H1 (cell line): ENCODE results near the gene PTPRR. TPM values are rescaled to one million over a fixed set of nuclear protein-coding genes. Genes with fewer than 3 reads are reported as not detected.

Experiments used
- CTCF ChIA-PET: fragments of 300-600 bp; sonication (Branson Sonifier 250); formaldehyde crosslinking; loops from one replicate; lab custom pipeline; 2021; ENCODE audit not compliant: partially characterized antibody; lab: Charles Lee
- POLR2A ChIA-PET: fragments of 300-600 bp; sonication (Branson Sonifier 250); formaldehyde crosslinking; loops from one replicate; lab custom pipeline; 2021; ENCODE audit warnings: inconsistent platforms; ENCODE audit not compliant: partially characterized antibody; lab: Charles Lee
- DNase-seq, 2 experiments: peaks; one replicate each; pipeline versions ENCODE4 v3.0.0 to v3.0.0-alpha.2; 2010 to 2022; ENCODE audit warnings: low spot score in 2 of 2, low read depth in 1 of 2, mixed read lengths in 1 of 2
- FAIRE-seq: peaks from 2 replicates; lab custom pipeline; 2011; peaks lifted over from hg19 to GRCh38; lab: Jason Lieb, UNC
- H2AFZ ChIP-seq: 2 replicates; pipeline ENCODE4 v1.8.1; 2012; ENCODE audit warnings: low read length, inconsistent platforms
- H2AK5ac ChIP-seq: 2 replicates; pipeline ENCODE4 v1.6.1; 2013; ENCODE audit warnings: low read depth, low read length
- H2BK120ac ChIP-seq: replicated peaks from 2 replicates; pipeline ENCODE3; 2013; ENCODE audit warnings: low read depth, low read length, inconsistent platforms
- H2BK12ac ChIP-seq: 2 replicates; pipeline ENCODE4 v1.6.1; 2013; ENCODE audit warnings: low read depth, low read length
- H2BK15ac ChIP-seq: 2 replicates; pipeline ENCODE4 v1.6.1; 2013; ENCODE audit warnings: low read length
- H2BK20ac ChIP-seq: 2 replicates; pipeline ENCODE4 v1.6.1; 2013; ENCODE audit warnings: low read length
- H2BK5ac ChIP-seq: 2 replicates; pipeline ENCODE4 v1.6.1; 2013; ENCODE audit warnings: low read depth, low read length
- H3K14ac ChIP-seq: 2 replicates; pipeline ENCODE4 v1.6.1; 2013; ENCODE audit warnings: inconsistent platforms; ENCODE audit not compliant: insufficient read length
- H3K18ac ChIP-seq: 2 replicates; pipeline ENCODE4 v1.6.1; 2013; ENCODE audit warnings: low read length; ENCODE audit errors: extremely low read depth
- H3K23ac ChIP-seq: 2 replicates; pipeline ENCODE4 v1.6.1; 2013; ENCODE audit warnings: inconsistent platforms; ENCODE audit not compliant: insufficient read length
- H3K23me2 ChIP-seq: 2 replicates; pipeline ENCODE4 v1.6.1; 2013; ENCODE audit warnings: low read depth, low read length
- H3K27ac ChIP-seq: 2 replicates; pipeline ENCODE4 v1.6.1; 2011; ENCODE audit warnings: low read depth, low read length, inconsistent platforms
- H3K27me3 ChIP-seq, 4 experiments: replicated peaks in 1 of 4; 1 replicate in 1 of 4; 2 replicates in 3 of 4; pipeline versions ENCODE4 v1.6.1 to v1.8.1; 2011 to 2013; ENCODE audit warnings: low read length in 3 of 4, mild to moderate bottlenecking in 3 of 4, inconsistent platforms in 2 of 4, mixed read lengths in 2 of 4, moderate library complexity in 1 of 4; ENCODE audit not compliant: control insufficient read depth in 3 of 4, insufficient read depth in 3 of 4; ENCODE audit errors: extremely low read depth in 1 of 4
- H3K36me3 ChIP-seq, 4 experiments: 2 replicates each; pipeline versions ENCODE4 v1.6.1 to v1.8.1; 2011 to 2013; ENCODE audit warnings: mild to moderate bottlenecking in 4 of 4, low read length in 3 of 4, moderate library complexity in 2 of 4, control low read depth in 1 of 4, inconsistent platforms in 1 of 4; ENCODE audit not compliant: insufficient read depth in 4 of 4, control insufficient read depth in 2 of 4
- H3K4ac ChIP-seq: replicated peaks from 2 replicates; pipeline ENCODE3; 2013; ENCODE audit warnings: low read length, low read depth, mixed read lengths, inconsistent platforms; ENCODE audit not compliant: insufficient read length
- H3K4me1 ChIP-seq, 4 experiments: replicated peaks in 1 of 4; 1 replicate in 1 of 4; 2 replicates in 3 of 4; pipeline versions ENCODE4 v1.6.1 to v1.8.1; 2011 to 2013; ENCODE audit warnings: low read length in 3 of 4, inconsistent platforms in 2 of 4, mixed read lengths in 1 of 4; ENCODE audit not compliant: insufficient read depth in 4 of 4, control insufficient read depth in 3 of 4
- H3K4me2 ChIP-seq, 2 experiments: 2 replicates each; pipeline versions ENCODE4 v1.6.1 to v1.8.1; 2011 to 2013; ENCODE audit warnings: low read depth in 2 of 2, low read length in 2 of 2, control low read depth in 1 of 2, inconsistent platforms in 1 of 2, mild to moderate bottlenecking in 1 of 2; ENCODE audit not compliant: insufficient read depth in 1 of 2
- H3K4me3 ChIP-seq, 4 experiments: fragments of 200-600, 300-600 bp in 1 of 4; sonication (generic), shearing (Covaris generic), sonication (Bioruptor Twin) in 1 of 4; 2 replicates each; pipeline versions ENCODE4 v1.5.1 to v1.8.1; 2011 to 2016; ENCODE audit warnings: low read length in 4 of 4, low read depth in 3 of 4, control low read depth in 2 of 4, inconsistent platforms in 2 of 4, mild to moderate bottlenecking in 2 of 4, mixed read lengths in 1 of 4, moderate library complexity in 1 of 4; ENCODE audit not compliant: insufficient read depth in 2 of 4; ENCODE audit errors: extremely low read depth in 1 of 4
- H3K56ac ChIP-seq: replicated peaks from 2 replicates; pipeline ENCODE3; 2013; ENCODE audit warnings: low read depth, mild to moderate bottlenecking, mixed read lengths, low read length, inconsistent platforms; ENCODE audit not compliant: insufficient read length
- H3K79me1 ChIP-seq: 2 replicates; pipeline ENCODE4 v1.6.1; 2013; ENCODE audit warnings: low read depth, low read length, control low read depth
- H3K79me2 ChIP-seq, 2 experiments: 2 replicates each; pipeline versions ENCODE4 v1.6.1 to v1.8.1; 2012 to 2013; ENCODE audit warnings: low read length in 2 of 2, mild to moderate bottlenecking in 2 of 2, inconsistent platforms in 1 of 2; ENCODE audit not compliant: insufficient read depth in 2 of 2, control insufficient read depth in 1 of 2
- H3K9ac ChIP-seq, 4 experiments: replicated peaks in 1 of 4; 1 replicate in 1 of 4; 2 replicates in 3 of 4; pipeline versions ENCODE4 v1.6.1 to v1.8.1; 2011 to 2013; ENCODE audit warnings: low read depth in 3 of 4, low read length in 3 of 4, control low read depth in 2 of 4, mild to moderate bottlenecking in 2 of 4, moderate library complexity in 2 of 4, inconsistent platforms in 1 of 4; ENCODE audit errors: extremely low read depth in 1 of 4
- H3K9me3 ChIP-seq, 2 experiments: 2 replicates each; pipeline versions ENCODE4 v1.6.1 to v1.8.1; 2012 to 2013; ENCODE audit warnings: mild to moderate bottlenecking in 2 of 2, moderate library complexity in 2 of 2, control low read depth in 1 of 2, inconsistent platforms in 1 of 2, low read depth in 1 of 2, low read length in 1 of 2, mixed read lengths in 1 of 2; ENCODE audit not compliant: insufficient read depth in 2 of 2
- H4K20me1 ChIP-seq, 2 experiments: replicated peaks in 1 of 2; 2 replicates each; pipeline versions ENCODE3 to v1.8.1; 2011 to 2013; ENCODE audit warnings: inconsistent platforms in 2 of 2, low read length in 2 of 2, mild to moderate bottlenecking in 1 of 2; ENCODE audit not compliant: insufficient read depth in 2 of 2, control insufficient read depth in 1 of 2
- H4K5ac ChIP-seq: 2 replicates; pipeline ENCODE4 v1.6.1; 2013; ENCODE audit warnings: low read length, low read depth, mixed read lengths, inconsistent platforms; ENCODE audit not compliant: insufficient read length
- H4K8ac ChIP-seq: 2 replicates; pipeline ENCODE4 v1.8.0; 2013; ENCODE audit warnings: mild to moderate bottlenecking, moderate library complexity, low read length, inconsistent platforms; ENCODE audit not compliant: insufficient read depth; ENCODE audit errors: extremely low read depth
- H4K91ac ChIP-seq: replicated peaks from 2 replicates; pipeline ENCODE3; 2013; ENCODE audit warnings: low read length, mixed read lengths, inconsistent platforms; ENCODE audit not compliant: insufficient read length
- ATF2 ChIP-seq: IDR thresholded peaks from 2 replicates; pipeline ENCODE4 v1.6.1; 2012; ENCODE audit warnings: low read length, inconsistent platforms
- BACH1 ChIP-seq: IDR thresholded peaks from 2 replicates; pipeline ENCODE4 v1.6.1; 2012; ENCODE audit warnings: low read length, improper control_type of control experiment
- CREB1 ChIP-seq: IDR thresholded peaks from 2 replicates; pipeline ENCODE4 v1.6.1; 2012; ENCODE audit warnings: inconsistent platforms
- E2F6 ChIP-seq: IDR thresholded peaks from 2 replicates; pipeline ENCODE4 v1.6.1; 2012; ENCODE audit warnings: inconsistent platforms
- FOSL1 ChIP-seq: IDR thresholded peaks from 2 replicates; pipeline ENCODE4 v1.6.1; 2011; ENCODE audit warnings: mild to moderate bottlenecking, low read depth, low read length, moderate library complexity; ENCODE audit not compliant: insufficient read depth
- HDAC2 ChIP-seq, 2 experiments: fragments of 300-600 bp in 1 of 2; sonication (generic) in 1 of 2; IDR thresholded peaks; 2 replicates each; pipeline ENCODE4 v1.6.1; 2011 to 2012; ENCODE audit warnings: low read depth in 2 of 2, low read length in 2 of 2, mild to moderate bottlenecking in 2 of 2, moderate library complexity in 2 of 2, borderline replicate concordance in 1 of 2, inconsistent platforms in 1 of 2
- POLR2A ChIP-seq, 2 experiments: IDR thresholded peaks; 1 replicate in 1 of 2; 2 replicates in 1 of 2; pipeline ENCODE4 v1.6.1; 2011; ENCODE audit warnings: low read depth in 2 of 2, low read length in 2 of 2, mild to moderate bottlenecking in 2 of 2; ENCODE audit errors: control extremely low read depth in 1 of 2
- RFX5 ChIP-seq: IDR thresholded peaks from 2 replicates; pipeline ENCODE4 v1.6.1; 2011; ENCODE audit warnings: low read depth, low read length, improper control_type of control experiment, borderline replicate concordance
- WGBS, 2 experiments: shearing (Covaris generic) in 1 of 2; methylation state at CpG; one replicate each; pipeline versions ENCODE4 v1.1.6 to v1.1.7; 2013 to 2015; ENCODE audit warnings: low lambda C conversion rate in 2 of 2, mixed read lengths in 2 of 2, inconsistent platforms in 1 of 2, low coverage in 1 of 2, missing lambda C conversion rate in 1 of 2; ENCODE audit not compliant: insufficient replicate concordance in 2 of 2, insufficient coverage in 1 of 2, insufficient read length in 1 of 2; ENCODE audit errors: extremely low coverage in 1 of 2, missing lambda C conversion rate in 1 of 2; 5-methylcytosine and 5-hydroxymethylcytosine counted together
- polyA plus RNA-seq, 7 experiments: library from polyadenylated mRNA; depleted of rRNA in 3 of 7; stranded (reverse) in 5 of 7; unstranded in 2 of 7; fragments of >200 nt in 5 of 7; fragments of 200-250 nt in 2 of 7; gene quantifications; 1 replicate in 5 of 7; 2 replicates in 1 of 7; 4 replicates in 1 of 7; pipeline versions ENCODE4 v1.2.1 to v1.2.3, GENCODE V29; 2011 to 2013; ENCODE audit warnings: missing spikeins in 2 of 7, mixed read lengths in 2 of 7
- total RNA-seq: library from RNA; stranded (reverse); fragmentation: NEBNext Ultra II Directional; extraction: Animal tissue kit (Norgen Biotek cat#: 25700); gene quantifications from 2 replicates; pipeline ENCODE4 v1.2.1, GENCODE V29; 2021

Gene PTPRR
- total and polyA plus RNA-seq, 2 of the 8 experiments (the other 6 are each of a cell fraction or from before 2014, with no cell fraction given) = 0.07 to 0.35 TPM

- Histone ChIP-seq H3K79me1 (no peaks in the 10 kb centered on the region), H2AK5ac (no peak overlapping the region), H3K4me1 (no peaks in the 10 kb centered on the region), H3K4me3 (no peak overlapping the region), H3K23me2 (no peaks in the 10 kb centered on the region), H2BK15ac (no peak overlapping the region), H4K5ac (no peak overlapping the region), H3K9me3 (no peaks in the 10 kb centered on the region), H3K27ac (no peak overlapping the region), H3K9ac (no peak overlapping the region), H3K4me2 (no peak overlapping the region), H4K20me1 (peaks cover 0 to 1% of the 10 kb centered on the region in 2 experiments), H3K4ac (no peak overlapping the region), H3K18ac (no peak overlapping the region), H3K36me3 (no peaks in the 10 kb centered on the region), H3K79me2 (no peaks in the 10 kb centered on the region)
- CTCF ChIA-PET = no interaction called here
- no peak for TF ChIP-seq HDAC2 (IDR thresholded peaks at IDR 0.05; ENCODE audit: borderline replicate concordance in 1 of 2, low read depth in 2 of 2, low read length in 2 of 2)
- TF ChIP-seq CREB1 = no peak
- TF ChIP-seq RFX5 = no peak
- TF ChIP-seq E2F6 = no peak
- TF ChIP-seq POLR2A (IDR thresholded peaks at IDR 0.05; ENCODE audit: control extremely low read depth in 1 of 2, low read depth in 2 of 2, low read length in 2 of 2) = no peak
- no peak for TF ChIP-seq FOSL1
- no peak for TF ChIP-seq BACH1
- no peak for TF ChIP-seq ATF2
- TF ChIP-seq, all 59 proteins: peak for 0
- DNase-seq (no peak), FAIRE-seq (no peak)
- Histone ChIP-seq H2BK120ac (no peak overlapping the region), H2BK20ac (no peak overlapping the region), H3K14ac (no peak overlapping the region), H3K56ac (no peak overlapping the region), H3K23ac (no peak overlapping the region), H2BK5ac (no peak overlapping the region), H4K91ac (no peak overlapping the region), H3K27me3 (no peaks in the 10 kb centered on the region), H2BK12ac (no peak overlapping the region), H2AFZ (no peak overlapping the region), H4K8ac (no peak overlapping the region)
- POLR2A ChIA-PET = no interaction called here
- WGBS, 2 experiments = 97% methylated on average over 3 of the region's 3 CpGs; no CpG with 5 or more reads in 1 of the 2 experiments
Measured at GRCh38 chr12:70626180-70626579, 294.4 kb downstream of the PTPRR start.
